ENCODE measurements around the gene REC114.
"Not testable (repeated sequence)": the region's sequence is repeated elsewhere in the genome, so short reads cannot be mapped to it uniquely, and the experiment has no call there.

The REC114 gene

GRCh38 chr15:73541479-73541878 is 98.5 kb downstream of the REC114 start:
- Histone ChIP-seq H3K4me3 (ENCODE audit: low read depth, low read length) (no peak overlapping the region), H3K4me1 (no peaks in the 10 kb centered on the region), H3K27me3 (peaks cover 28% of the 10 kb centered on the region), H3K9me3 (no peaks in the 10 kb centered on the region), H3K36me3 (no peaks in the 10 kb centered on the region)
- no peak for DNase-seq
- TF ChIP-seq CTCF (IDR thresholded peaks at IDR 0.05; ENCODE audit: low read depth, low read length), result no peak

GRCh38 chr15:73548925-73549324 is 106.0 kb downstream of the REC114 start:
- H3K36me3 ChIP-seq; H3K4me1 ChIP-seq; DNase-seq; H3K9me3 ChIP-seq; H3K4me3 ChIP-seq (ENCODE audit: low read depth, low read length); H3K27me3 ChIP-seq: not testable (repeated sequence)

GRCh38 chr15:73550190-73550589 is 107.2 kb downstream of the REC114 start:
- DNase-seq, result no peak
- TF ChIP-seq CTCF (IDR thresholded peaks at IDR 0.05; ENCODE audit: low read depth, low read length), result no peak

GRCh38 chr15:73555080-73555479 is 112.1 kb downstream of the REC114 start:
- H3K4me1 ChIP-seq, result no peaks in the 10 kb centered on the region
- H3K36me3 ChIP-seq, result no peaks in the 10 kb centered on the region; the same call in 1 of the 2 replicates
- H3K9me3 ChIP-seq, result no peaks in the 10 kb centered on the region
- H3K27me3 ChIP-seq, result no peaks in the 10 kb centered on the region
- TF ChIP-seq CTCF (IDR thresholded peaks at IDR 0.05; ENCODE audit: low read depth, low read length), result no peak
- no peak for DNase-seq
- H3K4me3 ChIP-seq (ENCODE audit: low read depth, low read length), result no peak overlapping the region

More at GRCh38 chr15:73550190-73550589, 107.2 kb downstream of the REC114 start:
- no peaks in the 10 kb centered on the region for H3K9me3 ChIP-seq
- H3K36me3 ChIP-seq, result no peaks in the 10 kb centered on the region
- H3K4me1 ChIP-seq, result no peaks in the 10 kb centered on the region
- H3K4me3 ChIP-seq (ENCODE audit: low read depth, low read length), result no peak overlapping the region
- H3K27me3 ChIP-seq, result peaks cover 10% of the 10 kb centered on the region

GRCh38 chr15:73558529-73558928 is 115.6 kb downstream of the REC114 start:
- no peak for DNase-seq
- Histone ChIP-seq H3K4me1 (no peaks in the 10 kb centered on the region), H3K9me3 (no peaks in the 10 kb centered on the region), H3K36me3 (peaks cover 14% of the 10 kb centered on the region), H3K27me3 (no peaks in the 10 kb centered on the region), H3K4me3 (ENCODE audit: low read depth, low read length) (no peak overlapping the region)
- no peak for TF ChIP-seq CTCF (IDR thresholded peaks at IDR 0.05; ENCODE audit: low read depth, low read length)

GRCh38 chr15:73560501-73561117 is 117.6 kb downstream of the REC114 start:
- Histone ChIP-seq H3K4me3 (ENCODE audit: low read depth, low read length) (no peak overlapping the region), H3K9me3 (no peaks in the 10 kb centered on the region), H3K36me3 (peaks cover 17% of the 10 kb centered on the region), H3K27me3 (no peaks in the 10 kb centered on the region), H3K4me1 (no peaks in the 10 kb centered on the region)
- DNase-seq, result peak; percentile 38
- peak; percentile 64 for TF ChIP-seq CTCF (IDR thresholded peaks at IDR 0.05; ENCODE audit: low read depth, low read length)
